ENCODE measurements around the gene RPS25. TPM values are rescaled to one million over a fixed set of nuclear protein-coding genes. Genes with fewer than 3 reads are reported as not detected.

The RPS25 gene
- total and polyA plus RNA-seq, 10 of the 15 experiments (the other 5 are each of a cell fraction or from before 2014, with no cell fraction given), result 886 to 3,746 (median 3,066) TPM

DNA sequence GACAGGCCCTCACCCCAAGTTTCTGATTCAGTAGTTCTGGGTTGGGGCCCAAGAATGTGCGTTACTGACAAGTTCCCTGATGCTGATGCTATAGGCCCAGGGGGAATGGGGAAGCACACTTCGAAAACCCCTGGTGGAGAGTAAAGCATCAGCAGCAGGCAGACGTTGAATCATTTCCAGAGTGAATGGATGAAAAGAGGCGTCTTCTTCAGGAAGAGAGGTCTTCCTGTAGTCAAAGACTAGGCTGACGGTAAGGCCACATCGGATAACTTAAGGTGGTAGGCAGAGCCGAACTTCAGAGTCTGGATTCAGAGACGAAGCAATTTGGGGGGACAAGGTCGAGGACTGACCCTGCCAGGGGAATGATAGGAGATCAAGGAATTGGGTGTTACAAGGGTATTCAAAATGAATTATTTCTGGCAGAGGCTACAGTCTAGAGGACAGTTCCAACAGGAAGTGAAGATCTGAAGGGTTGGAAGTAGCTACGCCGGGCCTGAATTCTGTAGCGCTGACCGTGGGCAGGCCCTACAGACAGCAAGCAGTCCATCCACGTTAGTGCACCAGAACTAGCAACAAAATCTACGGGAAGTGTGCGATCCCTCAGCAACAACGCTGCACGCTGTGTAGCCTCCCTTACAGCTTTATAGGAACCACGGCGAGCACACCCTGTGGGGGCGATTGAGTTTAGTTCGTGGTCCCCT lies 21.1 kb downstream of the RPS25 start:
- in situ Hi-C loops (cut with MboI), result no loop called here
- peak overlapping the region; percentile 98 for H2AFZ ChIP-seq (ENCODE audit: control insufficient read depth, low read depth, low read length)
- H3K27me3 ChIP-seq (replicated peaks in 1 of 2; ENCODE audit: control insufficient read depth in 2 of 2, insufficient read depth in 2 of 2, low read length in 1 of 2), result no peaks in the 10 kb centered on the region
- peak; percentile 23 for DNase-seq (ENCODE audit: low read depth, low spot score)
- H3K9me3 ChIP-seq (replicated peaks; ENCODE audit: control insufficient read depth, insufficient read depth, low read length), result no peaks in the 10 kb centered on the region
- intact Hi-C loops (cut with micrococcal nuclease; ENCODE audit: unreplicated experiment), result no loop called here
- H3K4me1 ChIP-seq (ENCODE audit: control insufficient read depth, insufficient read depth, low read length), result no peaks in the 10 kb centered on the region; the same call in none of the 2 replicates
- 0 out of 4 replicates have a peak, but pooled peaks cover 0 to 2% of the 10 kb centered on the region in 2 experiments for H3K36me3 ChIP-seq (ENCODE audit: control insufficient read depth in 2 of 2, insufficient read depth in 2 of 2, low read length in 1 of 2)
- H3K9ac ChIP-seq (ENCODE audit: control insufficient read depth, insufficient read depth, low read length), result peak overlapping the region; percentile 90
- ChIA-PET CTCF (interaction anchor here (0.7 to 1.5 kb wide), 7 partner anchors 19 to 199 kb away, joined by 3 to 6 read pairs (median 3); partner anchors contain the start of gene SLC37A4), POLR2A (interaction anchor here (0.6 to 1.6 kb wide), 10 partner anchors 10 to 205 kb away, joined by 3 to 7 read pairs (median 4); partner anchors contain the start of genes HINFP, HMBS, RPS25 and TRAPPC4), SMC1A (ENCODE audit: uncharacterized antibody, unreplicated experiment) (interaction anchor here (1.0 to 5.7 kb wide), 2 partner anchors 10 to 21 kb away, joined by 3 to 26 read pairs; partner anchors contain the start of genes RPS25 and TRAPPC4), RAD21 (ENCODE audit: unreplicated experiment) (interaction anchor here (1.1 to 1.3 kb wide), 3 partner anchors 19 to 89 kb away, joined by 3 read pairs; partner anchors contain the start of genes RPS25 and TRAPPC4)
- H3K79me2 ChIP-seq (ENCODE audit: control insufficient read depth, insufficient read depth, low read length), result peaks cover 24% of the 10 kb centered on the region
- H3K4me3 ChIP-seq, result peak overlapping the region; percentile 91
- peak overlapping the region; percentile 87 for H3K27ac ChIP-seq (ENCODE audit: control insufficient read depth, insufficient read depth)
- no peaks in the 10 kb centered on the region for H4K20me1 ChIP-seq (ENCODE audit: control insufficient read depth, insufficient read depth)
- peak; percentile 85 for FAIRE-seq
- peak overlapping the region; percentile 69 for H3K4me2 ChIP-seq (ENCODE audit: control insufficient read depth, insufficient read depth)
- peak; percentile 64 for ATAC-seq
- BruUV-seq (replicated peaks), result TSS peak; percentile 93
- WGBS (ENCODE audit: insufficient coverage, insufficient replicate concordance, low lambda C conversion rate, missing lambda C conversion rate), result 2% methylated on average over 22 of the region's 22 CpGs
- peak; percentile 74 for TF ChIP-seq JUNB (IDR thresholded peaks at IDR 0.05)
- TF ChIP-seq IRF4 (IDR thresholded peaks at IDR 0.05; ENCODE audit: low read depth, low read length), result peak; percentile 87; the same call in 1 of the 2 replicates
- peak; percentile 50; the same call in 1 of the 2 replicates for TF ChIP-seq IKZF1 (conservative IDR thresholded peaks at IDR 0.05)
- TF ChIP-seq ATF3 (IDR thresholded peaks at IDR 0.05; ENCODE audit: borderline replicate concordance, extremely low read depth, low read depth, low read length), result no peak
- TF ChIP-seq EED (IDR thresholded peaks at IDR 0.05; ENCODE audit: low read depth), result peak; percentile 78
- TF ChIP-seq ATF7 (IDR thresholded peaks at IDR 0.05; ENCODE audit: low read depth), result 0 out of 2 replicates have a peak, but pooled peaks have one; percentile 27
- peak in 1 of 2 experiments; percentile 29; a peak in 1 of 4 replicates for TF ChIP-seq BHLHE40 (IDR thresholded peaks at IDR 0.05; ENCODE audit: borderline replicate concordance in 1 of 2, low read depth in 2 of 2, low read length in 1 of 2)
- TF ChIP-seq, protein P1, sequence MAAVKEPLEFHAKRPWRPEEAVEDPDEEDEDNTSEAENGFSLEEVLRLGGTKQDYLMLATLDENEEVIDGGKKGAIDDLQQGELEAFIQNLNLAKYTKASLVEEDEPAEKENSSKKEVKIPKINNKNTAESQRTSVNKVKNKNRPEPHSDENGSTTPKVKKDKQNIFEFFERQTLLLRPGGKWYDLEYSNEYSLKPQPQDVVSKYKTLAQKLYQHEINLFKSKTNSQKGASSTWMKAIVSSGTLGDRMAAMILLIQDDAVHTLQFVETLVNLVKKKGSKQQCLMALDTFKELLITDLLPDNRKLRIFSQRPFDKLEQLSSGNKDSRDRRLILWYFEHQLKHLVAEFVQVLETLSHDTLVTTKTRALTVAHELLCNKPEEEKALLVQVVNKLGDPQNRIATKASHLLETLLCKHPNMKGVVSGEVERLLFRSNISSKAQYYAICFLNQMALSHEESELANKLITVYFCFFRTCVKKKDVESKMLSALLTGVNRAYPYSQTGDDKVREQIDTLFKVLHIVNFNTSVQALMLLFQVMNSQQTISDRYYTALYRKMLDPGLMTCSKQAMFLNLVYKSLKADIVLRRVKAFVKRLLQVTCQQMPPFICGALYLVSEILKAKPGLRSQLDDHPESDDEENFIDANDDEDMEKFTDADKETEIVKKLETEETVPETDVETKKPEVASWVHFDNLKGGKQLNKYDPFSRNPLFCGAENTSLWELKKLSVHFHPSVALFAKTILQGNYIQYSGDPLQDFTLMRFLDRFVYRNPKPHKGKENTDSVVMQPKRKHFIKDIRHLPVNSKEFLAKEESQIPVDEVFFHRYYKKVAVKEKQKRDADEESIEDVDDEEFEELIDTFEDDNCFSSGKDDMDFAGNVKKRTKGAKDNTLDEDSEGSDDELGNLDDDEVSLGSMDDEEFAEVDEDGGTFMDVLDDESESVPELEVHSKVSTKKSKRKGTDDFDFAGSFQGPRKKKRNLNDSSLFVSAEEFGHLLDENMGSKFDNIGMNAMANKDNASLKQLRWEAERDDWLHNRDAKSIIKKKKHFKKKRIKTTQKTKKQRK (IDR thresholded peaks at IDR 0.05; ENCODE audit: low read depth, low read length), result no peak
- no peak for TF ChIP-seq NFIC (IDR thresholded peaks at IDR 0.05; ENCODE audit: low read depth, low read length)
- 0 out of 2 replicates have a peak, but pooled peaks have one; percentile 27 for TF ChIP-seq CREM (IDR thresholded peaks at IDR 0.05; ENCODE audit: low read depth)
- peak; percentile 46 to 47; a peak in 3 of 4 replicates for TF ChIP-seq IKZF2 (IDR thresholded peaks at IDR 0.05)
- no peak for TF ChIP-seq ZNF217 (IDR thresholded peaks at IDR 0.05)
- no peak for TF ChIP-seq BACH1 (IDR thresholded peaks at IDR 0.05; ENCODE audit: borderline replicate concordance)
- TF ChIP-seq RAD21 (IDR thresholded peaks at IDR 0.05; ENCODE audit: insufficient read depth, low read depth, low read length), result 0 out of 2 replicates have a peak, but pooled peaks have one; percentile 7
- TF ChIP-seq, protein P2, sequence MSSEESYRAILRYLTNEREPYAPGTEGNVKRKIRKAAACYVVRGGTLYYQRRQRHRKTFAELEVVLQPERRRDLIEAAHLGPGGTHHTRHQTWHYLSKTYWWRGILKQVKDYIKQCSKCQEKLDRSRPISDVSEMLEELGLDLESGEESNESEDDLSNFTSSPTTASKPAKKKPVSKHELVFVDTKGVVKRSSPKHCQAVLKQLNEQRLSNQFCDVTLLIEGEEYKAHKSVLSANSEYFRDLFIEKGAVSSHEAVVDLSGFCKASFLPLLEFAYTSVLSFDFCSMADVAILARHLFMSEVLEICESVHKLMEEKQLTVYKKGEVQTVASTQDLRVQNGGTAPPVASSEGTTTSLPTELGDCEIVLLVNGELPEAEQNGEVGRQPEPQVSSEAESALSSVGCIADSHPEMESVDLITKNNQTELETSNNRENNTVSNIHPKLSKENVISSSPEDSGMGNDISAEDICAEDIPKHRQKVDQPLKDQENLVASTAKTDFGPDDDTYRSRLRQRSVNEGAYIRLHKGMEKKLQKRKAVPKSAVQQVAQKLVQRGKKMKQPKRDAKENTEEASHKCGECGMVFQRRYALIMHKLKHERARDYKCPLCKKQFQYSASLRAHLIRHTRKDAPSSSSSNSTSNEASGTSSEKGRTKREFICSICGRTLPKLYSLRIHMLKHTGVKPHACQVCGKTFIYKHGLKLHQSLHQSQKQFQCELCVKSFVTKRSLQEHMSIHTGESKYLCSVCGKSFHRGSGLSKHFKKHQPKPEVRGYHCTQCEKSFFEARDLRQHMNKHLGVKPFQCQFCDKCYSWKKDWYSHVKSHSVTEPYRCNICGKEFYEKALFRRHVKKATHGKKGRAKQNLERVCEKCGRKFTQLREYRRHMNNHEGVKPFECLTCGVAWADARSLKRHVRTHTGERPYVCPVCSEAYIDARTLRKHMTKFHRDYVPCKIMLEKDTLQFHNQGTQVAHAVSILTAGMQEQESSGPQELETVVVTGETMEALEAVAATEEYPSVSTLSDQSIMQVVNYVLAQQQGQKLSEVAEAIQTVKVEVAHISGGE (CRISPR knock-in tag; IDR thresholded peaks at IDR 0.05), result no peak
